Liver (tissue), 9 donors: Measurements from ENCODE around the gene INHBC. TPM values are rescaled to one million over a fixed set of nuclear protein-coding genes. Genes with fewer than 3 reads are reported as not detected.
A peak's percentile ranks its signal among the peaks of the same experiment; 100 is the strongest.
"Not testable (repeated sequence)": the region's sequence is repeated elsewhere in the genome, so short reads cannot be mapped to it uniquely, and the experiment has no call there.

Experiments used
- DNase-seq: peaks from one replicate; pipeline ENCODE4 v3.0.0-alpha.2; 2017; ENCODE audit warnings: low spot score
- H3K27ac ChIP-seq, 2 donors: one replicate each; pipeline ENCODE4 v1.7.0; 2013; ENCODE audit warnings: inconsistent platforms in 2 of 2, low read length in 2 of 2, control low read depth in 1 of 2, low read depth in 1 of 2, mild to moderate bottlenecking in 1 of 2
- H3K27me3 ChIP-seq, 4 donors: one replicate each; pipeline versions ENCODE4 v1.6.1 to v1.7.0; 2013; ENCODE audit warnings: low read length in 3 of 4, inconsistent platforms in 1 of 4, mild to moderate bottlenecking in 1 of 4, moderate library complexity in 1 of 4; ENCODE audit not compliant: control insufficient read depth in 4 of 4, insufficient read depth in 4 of 4
- H3K36me3 ChIP-seq, 4 donors: one replicate each; pipeline versions ENCODE4 v1.6.1 to v1.7.0; 2013; ENCODE audit warnings: low read length in 3 of 4, mild to moderate bottlenecking in 3 of 4, low read depth in 1 of 4, moderate library complexity in 1 of 4; ENCODE audit not compliant: control insufficient read depth in 4 of 4, insufficient read depth in 3 of 4
- H3K4me1 ChIP-seq, 4 donors: one replicate each; pipeline versions ENCODE4 v1.6.1 to v1.7.0; 2013; ENCODE audit warnings: low read length in 3 of 4, mild to moderate bottlenecking in 3 of 4, moderate library complexity in 1 of 4; ENCODE audit not compliant: control insufficient read depth in 4 of 4, insufficient read depth in 4 of 4
- H3K4me3 ChIP-seq, 3 donors: one replicate each; pipeline versions ENCODE4 v1.6.1 to v1.7.0; 2013; ENCODE audit warnings: low read length in 3 of 3, control low read depth in 1 of 3, low read depth in 1 of 3, mild to moderate bottlenecking in 1 of 3
- H3K9ac ChIP-seq, 2 donors: one replicate each; pipeline ENCODE4 v1.7.0; 2013; ENCODE audit warnings: low read length in 2 of 2, mild to moderate bottlenecking in 2 of 2, moderate library complexity in 2 of 2, control low read depth in 1 of 2, low read depth in 1 of 2
- H3K9me3 ChIP-seq, 4 donors: one replicate each; pipeline versions ENCODE4 v1.6.1 to v1.7.0; 2013; ENCODE audit warnings: low read length in 3 of 4; ENCODE audit not compliant: control insufficient read depth in 4 of 4
- ATF3 ChIP-seq: IDR thresholded peaks from 2 replicates; pipeline ENCODE4 v1.6.1; 2016; ENCODE audit warnings: antibody characterized with exemption
- EGR1 ChIP-seq, 2 donors: IDR thresholded peaks; 2 replicates each; pipeline ENCODE4 v1.6.1; 2016 to 2018; ENCODE audit warnings: antibody characterized with exemption in 2 of 2, low read depth in 2 of 2
- FOXA1 ChIP-seq: IDR thresholded peaks from 2 replicates; pipeline ENCODE4 v1.6.1; 2016; ENCODE audit warnings: antibody characterized with exemption
- FOXA2 ChIP-seq: IDR thresholded peaks from 2 replicates; pipeline ENCODE4 v1.6.1; 2016; ENCODE audit warnings: antibody characterized with exemption
- GABPA ChIP-seq, 2 donors: IDR thresholded peaks in 1 of 2; conservative IDR thresholded peaks in 1 of 2; 2 replicates each; pipeline ENCODE4 v1.6.1; 2016; ENCODE audit warnings: antibody characterized with exemption in 2 of 2, mild to moderate bottlenecking in 1 of 2, moderate library complexity in 1 of 2
- HNF4A ChIP-seq, 2 donors: conservative IDR thresholded peaks; 2 replicates each; pipeline ENCODE4 v1.6.1; 2016; ENCODE audit warnings: antibody characterized with exemption in 2 of 2, mild to moderate bottlenecking in 2 of 2
- HNF4G ChIP-seq: IDR thresholded peaks from 2 replicates; pipeline ENCODE4 v1.6.1; 2016; ENCODE audit warnings: antibody characterized with exemption
- JUND ChIP-seq, 2 donors: IDR thresholded peaks; 2 replicates each; pipeline ENCODE4 v1.6.1; 2016; ENCODE audit warnings: antibody characterized with exemption in 2 of 2
- MAX ChIP-seq: IDR thresholded peaks from 2 replicates; pipeline ENCODE4 v1.6.1; 2016; ENCODE audit warnings: antibody characterized with exemption
- NR2F2 ChIP-seq: IDR thresholded peaks from 2 replicates; pipeline ENCODE4 v1.6.1; 2016; ENCODE audit warnings: antibody characterized with exemption
- RAD21 ChIP-seq, 2 donors: IDR thresholded peaks; 2 replicates each; pipeline ENCODE4 v1.6.1; 2016; ENCODE audit warnings: antibody characterized with exemption in 2 of 2, mild to moderate bottlenecking in 2 of 2
- REST ChIP-seq: IDR thresholded peaks from 2 replicates; pipeline ENCODE4 v1.6.1; 2016; ENCODE audit warnings: antibody characterized with exemption, mild to moderate bottlenecking
- RXRA ChIP-seq, 2 donors: IDR thresholded peaks; 2 replicates each; pipeline ENCODE4 v1.6.1; 2017 to 2018; ENCODE audit warnings: antibody characterized with exemption in 2 of 2, mild to moderate bottlenecking in 1 of 2
- SP1 ChIP-seq: IDR thresholded peaks from 2 replicates; pipeline ENCODE4 v1.6.1; 2018; ENCODE audit warnings: antibody characterized with exemption, mild to moderate bottlenecking
- TAF1 ChIP-seq: conservative IDR thresholded peaks from 2 replicates; pipeline ENCODE4 v1.6.1; 2016; ENCODE audit warnings: antibody characterized with exemption, mild to moderate bottlenecking
- YY1 ChIP-seq: IDR thresholded peaks from 2 replicates; pipeline ENCODE4 v1.6.1; 2016; ENCODE audit warnings: antibody characterized with exemption, mild to moderate bottlenecking
- ZBTB33 ChIP-seq: IDR thresholded peaks from 2 replicates; pipeline ENCODE4 v1.6.1; 2016; ENCODE audit warnings: antibody characterized with exemption
- WGBS: extraction: QIAGEN DNeasy Blood & Tissue Kit; methylation state at CpG from one replicate; pipeline ENCODE4 v1.1.7; 2013; 5-methylcytosine and 5-hydroxymethylcytosine counted together
- polyA plus RNA-seq, 2 donors: library from polyadenylated mRNA; stranded (reverse) in 1 of 2; unstranded in 1 of 2; fragments of 200-250 nt in 1 of 2; fragments of >200 nt in 1 of 2; fragmentation: Nextera tagmentation in 1 of 2; extraction: Ambion mirVana in 1 of 2; gene quantifications; one replicate each; pipeline versions ENCODE4 v1.2.1 to v1.2.3, GENCODE V29; 2013 to 2015
- total RNA-seq, 2 donors: library from RNA; depleted of rRNA; stranded (reverse); fragments of >200 nt; gene quantifications; one replicate each; pipeline ENCODE4 v1.2.3, GENCODE V29; 2014
- donor health status: healthy.
- donor health status: healthy.
- donor health status: healthy.
- donor health status: healthy.
- donor health status: healthy.

Gene INHBC
- total and polyA plus RNA-seq, 4 donors = 2.8 to 134 (median 86.7) TPM

GRCh38 chr12:57441846-57442427 lies 7.4 kb downstream of the INHBC start:
- H3K4me1 ChIP-seq = peaks cover 0 to 32% (median 18%) of the 10 kb centered on the region in 4 donors
- peaks cover 0 to 18% (median 4%) of the 10 kb centered on the region in 4 donors for H3K36me3 ChIP-seq
- no peak for DNase-seq
- no peaks in the 10 kb centered on the region for H3K9me3 ChIP-seq
- WGBS = 88% methylated on average over 1 of the region's 1 CpG
- H3K9ac ChIP-seq = no peak overlapping the region
- no peaks in the 10 kb centered on the region for H3K27me3 ChIP-seq
- H3K27ac ChIP-seq = no peak overlapping the region
- TF ChIP-seq JUND (IDR thresholded peaks at IDR 0.05) (no peak), GABPA (IDR thresholded peaks at IDR 0.05 in 1 of 2, conservative IDR thresholded peaks at IDR 0.05 in 1 of 2) (no peak), RXRA (IDR thresholded peaks at IDR 0.05) (no peak)
- no peak overlapping the region for H3K4me3 ChIP-seq

- WGBS = 85% methylated on average over 6 of the region's 6 CpGs
- H3K27ac ChIP-seq = peak overlapping the region in 1 of 2 donors; percentile 5
- H3K27me3 ChIP-seq, H3K4me3 ChIP-seq, H3K9ac ChIP-seq, DNase-seq, H3K9me3 ChIP-seq: not testable (repeated sequence)
- peaks cover 0 to 27% (median 14%) of the 10 kb centered on the region in 4 donors for H3K4me1 ChIP-seq
- peaks cover 0 to 18% (median 5%) of the 10 kb centered on the region in 4 donors for H3K36me3 ChIP-seq
These were observed 9.8 kb downstream of the INHBC start for GRCh38 chr12:57444337-57444736.

GRCh38 chr12:57444744-57445143 lies 10.2 kb downstream of the INHBC start:
- DNase-seq = no peak
- Histone ChIP-seq H3K27me3 (no peaks in the 10 kb centered on the region), H3K4me1 (peaks cover 0 to 27% (median 17%) of the 10 kb centered on the region in 4 donors), H3K4me3 (no peak overlapping the region), H3K9ac (no peak overlapping the region), H3K9me3 (no peaks in the 10 kb centered on the region), H3K36me3 (peaks cover 0 to 18% (median 6%) of the 10 kb centered on the region in 4 donors), H3K27ac (no peak overlapping the region)
- 83% methylated on average over 5 of the region's 5 CpGs for WGBS
- TF ChIP-seq RXRA (IDR thresholded peaks at IDR 0.05) (no peak), HNF4A (conservative IDR thresholded peaks at IDR 0.05) (no peak), FOXA1 (no peak)

- WGBS = 93% methylated on average over 6 of the region's 6 CpGs
- H3K4me1 ChIP-seq = peaks cover 0 to 38% (median 25%) of the 10 kb centered on the region in 4 donors
- TF ChIP-seq NR2F2 (no peak), HNF4G (no peak), JUND (IDR thresholded peaks at IDR 0.05) (no peak), MAX (no peak), GABPA (IDR thresholded peaks at IDR 0.05 in 1 of 2, conservative IDR thresholded peaks at IDR 0.05 in 1 of 2) (no peak), SP1 (no peak), HNF4A (conservative IDR thresholded peaks at IDR 0.05) (no peak), RXRA (IDR thresholded peaks at IDR 0.05) (no peak), FOXA2 (no peak), REST (no peak), ATF3 (no peak), FOXA1 (no peak), TAF1 (no peak), ZBTB33 (no peak), YY1 (no peak), EGR1 (IDR thresholded peaks at IDR 0.05; ENCODE audit: low read depth in 2 of 2) (no peak), RAD21 (IDR thresholded peaks at IDR 0.05) (no peak)
These were observed 11.8 kb downstream of the INHBC start for GRCh38 chr12:57446292-57446960.

More at GRCh38 chr12:57446292-57446960, 11.8 kb downstream of the INHBC start:
- Histone ChIP-seq H3K27me3 (no peaks in the 10 kb centered on the region), H3K27ac (no peak overlapping the region), H3K36me3 (peaks cover 0 to 18% (median 6%) of the 10 kb centered on the region in 4 donors), H3K4me3 (no peak overlapping the region), H3K9me3 (no peaks in the 10 kb centered on the region), H3K9ac (no peak overlapping the region)
- no peak for DNase-seq
